ENCODE results near the gene MFN2.

DNA sequence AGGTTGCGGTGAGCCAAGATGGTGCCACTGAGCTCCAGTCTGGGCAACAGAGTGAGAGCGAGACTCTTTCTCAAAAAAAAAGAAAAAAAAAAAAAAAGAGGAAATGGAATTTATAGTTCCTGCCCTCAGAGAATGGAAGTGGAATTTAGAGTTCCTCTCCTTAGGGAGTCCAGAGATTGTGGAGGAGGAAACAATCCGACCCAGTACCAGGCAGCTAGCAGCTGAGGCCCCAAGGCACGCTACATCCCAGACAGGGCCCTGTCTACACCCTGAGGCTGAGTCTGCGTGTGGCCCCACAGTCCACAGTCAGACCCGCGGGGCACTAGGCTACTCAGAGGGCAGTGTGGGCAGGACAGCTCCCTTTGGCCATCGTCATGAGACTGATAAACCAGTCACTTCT is 1.9 kb upstream of the MFN2 start:
- TF ChIP-seq, protein P1, sequence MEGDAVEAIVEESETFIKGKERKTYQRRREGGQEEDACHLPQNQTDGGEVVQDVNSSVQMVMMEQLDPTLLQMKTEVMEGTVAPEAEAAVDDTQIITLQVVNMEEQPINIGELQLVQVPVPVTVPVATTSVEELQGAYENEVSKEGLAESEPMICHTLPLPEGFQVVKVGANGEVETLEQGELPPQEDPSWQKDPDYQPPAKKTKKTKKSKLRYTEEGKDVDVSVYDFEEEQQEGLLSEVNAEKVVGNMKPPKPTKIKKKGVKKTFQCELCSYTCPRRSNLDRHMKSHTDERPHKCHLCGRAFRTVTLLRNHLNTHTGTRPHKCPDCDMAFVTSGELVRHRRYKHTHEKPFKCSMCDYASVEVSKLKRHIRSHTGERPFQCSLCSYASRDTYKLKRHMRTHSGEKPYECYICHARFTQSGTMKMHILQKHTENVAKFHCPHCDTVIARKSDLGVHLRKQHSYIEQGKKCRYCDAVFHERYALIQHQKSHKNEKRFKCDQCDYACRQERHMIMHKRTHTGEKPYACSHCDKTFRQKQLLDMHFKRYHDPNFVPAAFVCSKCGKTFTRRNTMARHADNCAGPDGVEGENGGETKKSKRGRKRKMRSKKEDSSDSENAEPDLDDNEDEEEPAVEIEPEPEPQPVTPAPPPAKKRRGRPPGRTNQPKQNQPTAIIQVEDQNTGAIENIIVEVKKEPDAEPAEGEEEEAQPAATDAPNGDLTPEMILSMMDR (IDR thresholded peaks at IDR 0.05; ENCODE audit: poor library complexity, severe bottlenecking), result no peak
- TF ChIP-seq SMC3 (conservative IDR thresholded peaks at IDR 0.05; ENCODE audit: poor library complexity) (no peak), EZH2 (IDR thresholded peaks at IDR 0.05; ENCODE audit: borderline replicate concordance, insufficient read depth, low read length, poor library complexity, severe bottlenecking) (no peak), TAF1 (IDR thresholded peaks at IDR 0.05; ENCODE audit: low read depth) (no peak), RAD21 (conservative IDR thresholded peaks at IDR 0.05) (no peak)
- TF ChIP-seq, protein P2, sequence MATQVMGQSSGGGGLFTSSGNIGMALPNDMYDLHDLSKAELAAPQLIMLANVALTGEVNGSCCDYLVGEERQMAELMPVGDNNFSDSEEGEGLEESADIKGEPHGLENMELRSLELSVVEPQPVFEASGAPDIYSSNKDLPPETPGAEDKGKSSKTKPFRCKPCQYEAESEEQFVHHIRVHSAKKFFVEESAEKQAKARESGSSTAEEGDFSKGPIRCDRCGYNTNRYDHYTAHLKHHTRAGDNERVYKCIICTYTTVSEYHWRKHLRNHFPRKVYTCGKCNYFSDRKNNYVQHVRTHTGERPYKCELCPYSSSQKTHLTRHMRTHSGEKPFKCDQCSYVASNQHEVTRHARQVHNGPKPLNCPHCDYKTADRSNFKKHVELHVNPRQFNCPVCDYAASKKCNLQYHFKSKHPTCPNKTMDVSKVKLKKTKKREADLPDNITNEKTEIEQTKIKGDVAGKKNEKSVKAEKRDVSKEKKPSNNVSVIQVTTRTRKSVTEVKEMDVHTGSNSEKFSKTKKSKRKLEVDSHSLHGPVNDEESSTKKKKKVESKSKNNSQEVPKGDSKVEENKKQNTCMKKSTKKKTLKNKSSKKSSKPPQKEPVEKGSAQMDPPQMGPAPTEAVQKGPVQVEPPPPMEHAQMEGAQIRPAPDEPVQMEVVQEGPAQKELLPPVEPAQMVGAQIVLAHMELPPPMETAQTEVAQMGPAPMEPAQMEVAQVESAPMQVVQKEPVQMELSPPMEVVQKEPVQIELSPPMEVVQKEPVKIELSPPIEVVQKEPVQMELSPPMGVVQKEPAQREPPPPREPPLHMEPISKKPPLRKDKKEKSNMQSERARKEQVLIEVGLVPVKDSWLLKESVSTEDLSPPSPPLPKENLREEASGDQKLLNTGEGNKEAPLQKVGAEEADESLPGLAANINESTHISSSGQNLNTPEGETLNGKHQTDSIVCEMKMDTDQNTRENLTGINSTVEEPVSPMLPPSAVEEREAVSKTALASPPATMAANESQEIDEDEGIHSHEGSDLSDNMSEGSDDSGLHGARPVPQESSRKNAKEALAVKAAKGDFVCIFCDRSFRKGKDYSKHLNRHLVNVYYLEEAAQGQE (IDR thresholded peaks at IDR 0.05; ENCODE audit: borderline replicate concordance), result no peak

Measured in neural cell (in vitro differentiated cells).